WTC11 (cell line): ENCODE measurements around the gene SAT1. TPM values are rescaled to one million over a fixed set of nuclear protein-coding genes. Genes with fewer than 3 reads are reported as not detected.

Experiments used
- ATAC-seq: fragments of 200-7000 bp; cut with Tn5 transposase; 2 replicates; pipeline ENCODE4 v1.10.0; 2021; ENCODE audit warnings: mild to moderate bottlenecking, moderate library complexity
- CTCF ChIA-PET: fragments of 300-600 bp; sonication (Branson Sonifier 250); formaldehyde crosslinking; loops from one replicate; lab custom pipeline; 2021; ENCODE audit warnings: antibody characterized with exemption; lab: Charles Lee
- POLR2A ChIA-PET: fragments of 350-600 bp; sonication (Branson Sonifier 250); formaldehyde crosslinking; loops from one replicate; lab custom pipeline; 2021; ENCODE audit warnings: antibody characterized with exemption; lab: Charles Lee
- DNase-seq: peaks from one replicate; pipeline ENCODE4 v3.0.0; 2021; ENCODE audit warnings: low spot score
- H3K27ac Mint-ChIP-seq: 2 replicates; pipeline ENCODE4 v1.8.0; 2021; ENCODE audit warnings: mixed read lengths
- H3K27me3 Mint-ChIP-seq: 2 replicates; pipeline ENCODE4 v1.8.0; 2021; ENCODE audit warnings: low read depth, mild to moderate bottlenecking, moderate library complexity, mixed read lengths
- H3K36me3 Mint-ChIP-seq: 2 replicates; pipeline ENCODE4 v1.8.0; 2021; ENCODE audit warnings: mixed read lengths
- H3K4me1 Mint-ChIP-seq: 2 replicates; pipeline ENCODE4 v1.8.0; 2022; ENCODE audit warnings: mixed read lengths
- H3K4me3 Mint-ChIP-seq: 2 replicates; pipeline ENCODE4 v1.8.0; 2021; ENCODE audit warnings: mild to moderate bottlenecking, moderate library complexity, mixed read lengths
- H3K9me3 Mint-ChIP-seq: 2 replicates; pipeline ENCODE4 v1.8.0; 2021; ENCODE audit warnings: mixed read lengths
- FOXP1 ChIP-seq: sonication (generic); formaldehyde crosslinking; IDR thresholded peaks from 2 replicates; pipeline ENCODE4 v1.8.0; 2022; ENCODE audit warnings: missing genetic modification reagents, mild to moderate bottlenecking, moderate library complexity, borderline replicate concordance
- GTF2I ChIP-seq: fragments of 250-450 bp; sonication (Bioruptor Pico); conservative IDR thresholded peaks from 2 replicates; pipeline ENCODE4 v1.4.0; 2021; ENCODE audit warnings: mild to moderate bottlenecking
- HMGA2 ChIP-seq: fragments of 250-450 bp; sonication (Bioruptor Pico); IDR thresholded peaks from 2 replicates; pipeline ENCODE4 v1.4.0; 2021; ENCODE audit warnings: mild to moderate bottlenecking, moderate library complexity
- JAZF1 ChIP-seq: fragments of 250-450 bp; sonication (Bioruptor Pico); IDR thresholded peaks from 2 replicates; pipeline ENCODE4 v1.9.0; 2021; ENCODE audit warnings: moderate library complexity, mild to moderate bottlenecking, inconsistent platforms
- KAT7 ChIP-seq: sonication (generic); formaldehyde crosslinking; IDR thresholded peaks from 2 replicates; pipeline ENCODE4 v1.8.1; 2023; ENCODE audit warnings: missing genetic modification reagents, mild to moderate bottlenecking, borderline replicate concordance
- MYBL2 ChIP-seq: sonication (generic); formaldehyde crosslinking; IDR thresholded peaks from 2 replicates; pipeline ENCODE4 v1.8.1; 2023; ENCODE audit warnings: mild to moderate bottlenecking, moderate library complexity, missing genetic modification reagents
- NFATC4 ChIP-seq: fragments of 250-450 bp; sonication (Bioruptor Pico); IDR thresholded peaks from 2 replicates; pipeline ENCODE4 v1.9.0; 2021; ENCODE audit warnings: mild to moderate bottlenecking
- NFYB ChIP-seq: sonication (generic); formaldehyde crosslinking; conservative IDR thresholded peaks from 2 replicates; pipeline ENCODE4 v1.8.0; 2022; ENCODE audit warnings: low read depth, missing genetic modification reagents
- SMAD4 ChIP-seq: sonication (generic); formaldehyde crosslinking; IDR thresholded peaks from 2 replicates; pipeline ENCODE4 v1.8.0; 2022; ENCODE audit warnings: mild to moderate bottlenecking, missing genetic modification reagents
- SOX15 ChIP-seq: fragments of 250-450 bp; sonication (Bioruptor Pico); IDR thresholded peaks from 2 replicates; pipeline ENCODE4 v1.9.0; 2021; ENCODE audit warnings: mild to moderate bottlenecking
- TP53 ChIP-seq: sonication (generic); formaldehyde crosslinking; IDR thresholded peaks from 2 replicates; pipeline ENCODE4 v1.8.1; 2023; ENCODE audit warnings: mild to moderate bottlenecking, missing genetic modification reagents
- ZBTB21 ChIP-seq: sonication (generic); formaldehyde crosslinking; IDR thresholded peaks from 2 replicates; pipeline ENCODE4 v1.8.1; 2023; ENCODE audit warnings: mild to moderate bottlenecking, missing genetic modification reagents, borderline replicate concordance
- ZNF138 ChIP-seq: sonication (generic); formaldehyde crosslinking; conservative IDR thresholded peaks from 2 replicates; pipeline ENCODE4 v1.8.1; 2022; ENCODE audit warnings: mild to moderate bottlenecking, moderate library complexity, missing genetic modification reagents
- ZNF219 ChIP-seq: sonication (generic); formaldehyde crosslinking; IDR thresholded peaks from 2 replicates; pipeline ENCODE4 v1.8.0; 2023; ENCODE audit warnings: missing genetic modification reagents, mild to moderate bottlenecking, borderline replicate concordance
- ZNF423 ChIP-seq: fragments of 250-450 bp; sonication (Bioruptor Pico); IDR thresholded peaks from 2 replicates; pipeline ENCODE4 v2.1.2; 2022; ENCODE audit warnings: mild to moderate bottlenecking, moderate library complexity
- total RNA-seq: library from RNA; stranded (reverse); gene quantifications from 3 replicates; pipeline ENCODE4 v1.2.3, GENCODE V29; 2021
- TF ChIP-seq, protein P1 (sequence below): sonication (generic); formaldehyde crosslinking; IDR thresholded peaks from 2 replicates; pipeline ENCODE4 v1.8.1; 2022; ENCODE audit warnings: low read depth, mild to moderate bottlenecking, moderate library complexity, missing genetic modification reagents, borderline replicate concordance
- TF ChIP-seq, protein P2 (sequence below): fragments of 250-450 bp; sonication (Bioruptor Pico); IDR thresholded peaks from 2 replicates; pipeline ENCODE4 v2.1.2; 2022; ENCODE audit warnings: mild to moderate bottlenecking, moderate library complexity
- TF ChIP-seq, protein P3 (sequence below): sonication (generic); formaldehyde crosslinking; IDR thresholded peaks from 2 replicates; pipeline ENCODE4 v1.8.0; 2022; ENCODE audit warnings: mild to moderate bottlenecking, missing genetic modification reagents
- TF ChIP-seq, protein P4 (sequence below): sonication (generic); formaldehyde crosslinking; IDR thresholded peaks from 2 replicates; pipeline ENCODE4 v1.8.1; 2022; ENCODE audit warnings: mild to moderate bottlenecking, missing genetic modification reagents, moderate library complexity, borderline replicate concordance
- TF ChIP-seq, protein P5 (sequence below): sonication (generic); formaldehyde crosslinking; IDR thresholded peaks from 2 replicates; pipeline ENCODE4 v1.8.0; 2023; ENCODE audit warnings: mild to moderate bottlenecking, missing genetic modification reagents
- TF ChIP-seq, protein P6 (sequence below): fragments of 200-600 bp; IDR thresholded peaks from 2 replicates; pipeline ENCODE4 v1.8.0; 2022; ENCODE audit warnings: antibody characterized with exemption
- TF ChIP-seq, protein P7 (sequence below): sonication (generic); formaldehyde crosslinking; IDR thresholded peaks from 2 replicates; pipeline ENCODE4 v1.8.1; 2022; ENCODE audit warnings: mild to moderate bottlenecking, moderate library complexity, missing genetic modification reagents

SAT1 gene
- total RNA-seq, 1 experiment from 2014 or later, result 70.7 TPM

DNA sequence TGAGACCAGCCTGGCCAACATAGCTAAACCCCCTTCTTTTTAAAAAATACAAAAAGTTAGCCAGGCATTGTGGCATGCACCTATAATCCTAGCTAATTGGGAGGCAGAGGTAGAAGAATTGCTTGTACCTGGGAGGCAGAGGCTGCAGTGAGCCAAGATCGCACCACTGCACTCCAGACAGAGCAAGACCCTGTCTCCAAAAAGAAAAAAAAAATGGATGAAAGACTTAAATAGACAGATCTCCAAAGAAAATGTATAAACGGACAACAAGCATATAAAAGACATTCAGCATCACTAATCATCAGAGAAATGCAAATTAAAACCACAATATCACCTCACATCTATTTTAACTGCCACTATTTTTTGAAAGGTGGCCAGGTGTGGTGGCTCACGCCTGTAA is 6.6 kb upstream of the SAT1 start:
- CTCF ChIA-PET, result no interaction called here
- TF ChIP-seq, protein P1, sequence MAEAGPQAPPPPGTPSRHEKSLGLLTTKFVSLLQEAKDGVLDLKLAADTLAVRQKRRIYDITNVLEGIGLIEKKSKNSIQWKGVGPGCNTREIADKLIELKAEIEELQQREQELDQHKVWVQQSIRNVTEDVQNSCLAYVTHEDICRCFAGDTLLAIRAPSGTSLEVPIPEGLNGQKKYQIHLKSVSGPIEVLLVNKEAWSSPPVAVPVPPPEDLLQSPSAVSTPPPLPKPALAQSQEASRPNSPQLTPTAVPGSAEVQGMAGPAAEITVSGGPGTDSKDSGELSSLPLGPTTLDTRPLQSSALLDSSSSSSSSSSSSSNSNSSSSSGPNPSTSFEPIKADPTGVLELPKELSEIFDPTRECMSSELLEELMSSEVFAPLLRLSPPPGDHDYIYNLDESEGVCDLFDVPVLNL, result no peak
- no peak for TF ChIP-seq ZNF423 (CRISPR knock-in tag)
- TF ChIP-seq TP53 (CRISPR knock-in tag), result no peak
- TF ChIP-seq ZBTB21 (CRISPR knock-in tag), result no peak
- no peak for TF ChIP-seq HMGA2 (CRISPR knock-in tag)
- no peak for TF ChIP-seq SMAD4 (CRISPR knock-in tag)
- TF ChIP-seq ZNF219 (CRISPR knock-in tag), result no peak
- TF ChIP-seq GTF2I (CRISPR knock-in tag), result no peak
- no peak for TF ChIP-seq NFYB
- TF ChIP-seq MYBL2 (CRISPR knock-in tag), result no peak
- TF ChIP-seq, protein P2, sequence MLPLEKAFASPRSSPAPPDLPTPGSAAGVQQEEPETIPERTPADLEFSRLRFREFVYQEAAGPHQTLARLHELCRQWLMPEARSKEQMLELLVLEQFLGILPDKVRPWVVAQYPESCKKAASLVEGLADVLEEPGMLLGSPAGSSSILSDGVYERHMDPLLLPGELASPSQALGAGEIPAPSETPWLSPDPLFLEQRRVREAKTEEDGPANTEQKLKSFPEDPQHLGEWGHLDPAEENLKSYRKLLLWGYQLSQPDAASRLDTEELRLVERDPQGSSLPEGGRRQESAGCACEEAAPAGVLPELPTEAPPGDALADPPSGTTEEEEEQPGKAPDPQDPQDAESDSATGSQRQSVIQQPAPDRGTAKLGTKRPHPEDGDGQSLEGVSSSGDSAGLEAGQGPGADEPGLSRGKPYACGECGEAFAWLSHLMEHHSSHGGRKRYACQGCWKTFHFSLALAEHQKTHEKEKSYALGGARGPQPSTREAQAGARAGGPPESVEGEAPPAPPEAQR (CRISPR knock-in tag), result no peak
- no peak for TF ChIP-seq ZNF138 (CRISPR knock-in tag)
- DNase-seq (no peak), ATAC-seq (no peak)
- POLR2A ChIA-PET, result no interaction called here
- Mint-ChIP-seq H3K4me1 (no peaks in the 10 kb centered on the region), H3K9me3 (no peaks in the 10 kb centered on the region), H3K4me3 (no peak overlapping the region), H3K27me3 (no peaks in the 10 kb centered on the region), H3K27ac (no peak overlapping the region), H3K36me3 (no peaks in the 10 kb centered on the region)

DNA sequence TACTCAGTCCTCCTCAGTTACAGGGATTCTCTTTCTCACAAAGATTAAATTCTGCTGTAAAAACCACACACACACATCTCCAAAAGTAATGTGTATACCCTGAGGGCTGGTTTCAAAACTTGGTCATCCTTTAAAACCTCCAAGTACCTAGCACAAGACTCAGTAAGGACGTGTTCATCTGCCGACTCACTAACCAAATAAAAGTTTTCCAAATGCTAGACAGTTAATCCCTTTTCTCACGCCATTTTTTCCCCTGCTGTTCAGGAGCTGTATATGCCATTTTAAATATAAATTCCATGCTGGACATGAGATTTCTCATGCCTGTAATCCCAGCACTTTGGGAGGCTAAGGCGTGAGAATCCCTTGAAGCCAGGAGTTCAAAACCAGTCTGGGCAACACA is 3.9 kb upstream of the SAT1 start:
- ChIA-PET CTCF (no interaction called here), POLR2A (no interaction called here)
- Mint-ChIP-seq H3K9me3 (no peaks in the 10 kb centered on the region), H3K4me1 (peaks cover 15% of the 10 kb centered on the region), H3K27me3 (no peaks in the 10 kb centered on the region), H3K4me3 (no peak overlapping the region), H3K36me3 (peaks cover 3% of the 10 kb centered on the region; the same call in 1 of the 2 replicates), H3K27ac (no peak overlapping the region)
- ATAC-seq (no peak), DNase-seq (no peak)
- TF ChIP-seq, protein P3, sequence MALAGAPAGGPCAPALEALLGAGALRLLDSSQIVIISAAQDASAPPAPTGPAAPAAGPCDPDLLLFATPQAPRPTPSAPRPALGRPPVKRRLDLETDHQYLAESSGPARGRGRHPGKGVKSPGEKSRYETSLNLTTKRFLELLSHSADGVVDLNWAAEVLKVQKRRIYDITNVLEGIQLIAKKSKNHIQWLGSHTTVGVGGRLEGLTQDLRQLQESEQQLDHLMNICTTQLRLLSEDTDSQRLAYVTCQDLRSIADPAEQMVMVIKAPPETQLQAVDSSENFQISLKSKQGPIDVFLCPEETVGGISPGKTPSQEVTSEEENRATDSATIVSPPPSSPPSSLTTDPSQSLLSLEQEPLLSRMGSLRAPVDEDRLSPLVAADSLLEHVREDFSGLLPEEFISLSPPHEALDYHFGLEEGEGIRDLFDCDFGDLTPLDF (CRISPR knock-in tag), result no peak
- TF ChIP-seq NFATC4 (CRISPR knock-in tag) (no peak), KAT7 (CRISPR knock-in tag) (no peak)

DNA sequence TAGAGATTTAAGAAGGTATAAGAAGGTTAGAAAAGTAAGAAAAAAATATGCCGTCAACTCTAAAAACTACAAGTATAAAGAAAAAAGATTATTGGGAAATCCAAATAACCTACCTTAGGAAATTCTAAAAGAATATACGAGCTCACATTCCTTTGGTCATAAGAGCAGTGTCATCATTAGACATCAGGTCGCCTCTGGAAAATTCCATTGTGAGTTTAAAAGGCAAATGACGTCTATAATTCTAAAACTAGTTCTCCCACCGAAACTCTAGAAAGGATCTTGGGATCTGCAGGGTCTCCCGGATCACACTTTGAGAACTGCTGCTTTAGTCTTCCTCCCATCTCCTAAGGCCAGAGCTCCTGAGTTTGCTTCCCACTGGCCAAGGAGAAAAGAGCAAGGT is 518 bp upstream of the SAT1 start:
- no peak for ATAC-seq
- POLR2A ChIA-PET, result interaction anchor here (0.6 to 1.6 kb wide), 6 partner anchors 31 to 125 kb away, joined by 3 to 9 read pairs (median 4); partner anchors contain the start of gene ACOT9
- TF ChIP-seq SOX15 (CRISPR knock-in tag) (no peak), MYBL2 (CRISPR knock-in tag) (no peak), GTF2I (CRISPR knock-in tag) (no peak), JAZF1 (CRISPR knock-in tag) (no peak), FOXP1 (CRISPR knock-in tag) (no peak)
- TF ChIP-seq, protein P4, sequence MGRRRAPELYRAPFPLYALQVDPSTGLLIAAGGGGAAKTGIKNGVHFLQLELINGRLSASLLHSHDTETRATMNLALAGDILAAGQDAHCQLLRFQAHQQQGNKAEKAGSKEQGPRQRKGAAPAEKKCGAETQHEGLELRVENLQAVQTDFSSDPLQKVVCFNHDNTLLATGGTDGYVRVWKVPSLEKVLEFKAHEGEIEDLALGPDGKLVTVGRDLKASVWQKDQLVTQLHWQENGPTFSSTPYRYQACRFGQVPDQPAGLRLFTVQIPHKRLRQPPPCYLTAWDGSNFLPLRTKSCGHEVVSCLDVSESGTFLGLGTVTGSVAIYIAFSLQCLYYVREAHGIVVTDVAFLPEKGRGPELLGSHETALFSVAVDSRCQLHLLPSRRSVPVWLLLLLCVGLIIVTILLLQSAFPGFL (CRISPR knock-in tag), result no peak
- TF ChIP-seq, protein P5, sequence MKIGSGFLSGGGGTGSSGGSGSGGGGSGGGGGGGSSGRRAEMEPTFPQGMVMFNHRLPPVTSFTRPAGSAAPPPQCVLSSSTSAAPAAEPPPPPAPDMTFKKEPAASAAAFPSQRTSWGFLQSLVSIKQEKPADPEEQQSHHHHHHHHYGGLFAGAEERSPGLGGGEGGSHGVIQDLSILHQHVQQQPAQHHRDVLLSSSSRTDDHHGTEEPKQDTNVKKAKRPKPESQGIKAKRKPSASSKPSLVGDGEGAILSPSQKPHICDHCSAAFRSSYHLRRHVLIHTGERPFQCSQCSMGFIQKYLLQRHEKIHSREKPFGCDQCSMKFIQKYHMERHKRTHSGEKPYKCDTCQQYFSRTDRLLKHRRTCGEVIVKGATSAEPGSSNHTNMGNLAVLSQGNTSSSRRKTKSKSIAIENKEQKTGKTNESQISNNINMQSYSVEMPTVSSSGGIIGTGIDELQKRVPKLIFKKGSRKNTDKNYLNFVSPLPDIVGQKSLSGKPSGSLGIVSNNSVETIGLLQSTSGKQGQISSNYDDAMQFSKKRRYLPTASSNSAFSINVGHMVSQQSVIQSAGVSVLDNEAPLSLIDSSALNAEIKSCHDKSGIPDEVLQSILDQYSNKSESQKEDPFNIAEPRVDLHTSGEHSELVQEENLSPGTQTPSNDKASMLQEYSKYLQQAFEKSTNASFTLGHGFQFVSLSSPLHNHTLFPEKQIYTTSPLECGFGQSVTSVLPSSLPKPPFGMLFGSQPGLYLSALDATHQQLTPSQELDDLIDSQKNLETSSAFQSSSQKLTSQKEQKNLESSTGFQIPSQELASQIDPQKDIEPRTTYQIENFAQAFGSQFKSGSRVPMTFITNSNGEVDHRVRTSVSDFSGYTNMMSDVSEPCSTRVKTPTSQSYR (CRISPR knock-in tag), result no peak
- TF ChIP-seq, protein P6, sequence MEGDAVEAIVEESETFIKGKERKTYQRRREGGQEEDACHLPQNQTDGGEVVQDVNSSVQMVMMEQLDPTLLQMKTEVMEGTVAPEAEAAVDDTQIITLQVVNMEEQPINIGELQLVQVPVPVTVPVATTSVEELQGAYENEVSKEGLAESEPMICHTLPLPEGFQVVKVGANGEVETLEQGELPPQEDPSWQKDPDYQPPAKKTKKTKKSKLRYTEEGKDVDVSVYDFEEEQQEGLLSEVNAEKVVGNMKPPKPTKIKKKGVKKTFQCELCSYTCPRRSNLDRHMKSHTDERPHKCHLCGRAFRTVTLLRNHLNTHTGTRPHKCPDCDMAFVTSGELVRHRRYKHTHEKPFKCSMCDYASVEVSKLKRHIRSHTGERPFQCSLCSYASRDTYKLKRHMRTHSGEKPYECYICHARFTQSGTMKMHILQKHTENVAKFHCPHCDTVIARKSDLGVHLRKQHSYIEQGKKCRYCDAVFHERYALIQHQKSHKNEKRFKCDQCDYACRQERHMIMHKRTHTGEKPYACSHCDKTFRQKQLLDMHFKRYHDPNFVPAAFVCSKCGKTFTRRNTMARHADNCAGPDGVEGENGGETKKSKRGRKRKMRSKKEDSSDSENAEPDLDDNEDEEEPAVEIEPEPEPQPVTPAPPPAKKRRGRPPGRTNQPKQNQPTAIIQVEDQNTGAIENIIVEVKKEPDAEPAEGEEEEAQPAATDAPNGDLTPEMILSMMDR, result no peak
- TF ChIP-seq, protein P7, sequence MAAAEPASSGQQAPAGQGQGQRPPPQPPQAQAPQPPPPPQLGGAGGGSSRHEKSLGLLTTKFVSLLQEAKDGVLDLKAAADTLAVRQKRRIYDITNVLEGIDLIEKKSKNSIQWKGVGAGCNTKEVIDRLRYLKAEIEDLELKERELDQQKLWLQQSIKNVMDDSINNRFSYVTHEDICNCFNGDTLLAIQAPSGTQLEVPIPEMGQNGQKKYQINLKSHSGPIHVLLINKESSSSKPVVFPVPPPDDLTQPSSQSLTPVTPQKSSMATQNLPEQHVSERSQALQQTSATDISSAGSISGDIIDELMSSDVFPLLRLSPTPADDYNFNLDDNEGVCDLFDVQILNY, result no peak

More for the DNA sequence above, 518 bp upstream of the SAT1 start:
- Mint-ChIP-seq H3K4me3 (peak overlapping the region; percentile 93), H3K4me1 (peaks cover 22% of the 10 kb centered on the region), H3K27ac (peak overlapping the region; percentile 94), H3K36me3 (peaks cover 24% of the 10 kb centered on the region), H3K27me3 (no peaks in the 10 kb centered on the region; the same call in 1 of the 2 replicates), H3K9me3 (no peaks in the 10 kb centered on the region)
- DNase-seq, result no peak
- CTCF ChIA-PET, result interaction anchor here (1.0 to 2.0 kb wide), 8 partner anchors 15 to 272 kb away, joined by 3 to 27 read pairs (median 4); no protein-coding TSS in a partner anchor
